ENCODE results near the gene CAND2.

CAND2 gene

DNA sequence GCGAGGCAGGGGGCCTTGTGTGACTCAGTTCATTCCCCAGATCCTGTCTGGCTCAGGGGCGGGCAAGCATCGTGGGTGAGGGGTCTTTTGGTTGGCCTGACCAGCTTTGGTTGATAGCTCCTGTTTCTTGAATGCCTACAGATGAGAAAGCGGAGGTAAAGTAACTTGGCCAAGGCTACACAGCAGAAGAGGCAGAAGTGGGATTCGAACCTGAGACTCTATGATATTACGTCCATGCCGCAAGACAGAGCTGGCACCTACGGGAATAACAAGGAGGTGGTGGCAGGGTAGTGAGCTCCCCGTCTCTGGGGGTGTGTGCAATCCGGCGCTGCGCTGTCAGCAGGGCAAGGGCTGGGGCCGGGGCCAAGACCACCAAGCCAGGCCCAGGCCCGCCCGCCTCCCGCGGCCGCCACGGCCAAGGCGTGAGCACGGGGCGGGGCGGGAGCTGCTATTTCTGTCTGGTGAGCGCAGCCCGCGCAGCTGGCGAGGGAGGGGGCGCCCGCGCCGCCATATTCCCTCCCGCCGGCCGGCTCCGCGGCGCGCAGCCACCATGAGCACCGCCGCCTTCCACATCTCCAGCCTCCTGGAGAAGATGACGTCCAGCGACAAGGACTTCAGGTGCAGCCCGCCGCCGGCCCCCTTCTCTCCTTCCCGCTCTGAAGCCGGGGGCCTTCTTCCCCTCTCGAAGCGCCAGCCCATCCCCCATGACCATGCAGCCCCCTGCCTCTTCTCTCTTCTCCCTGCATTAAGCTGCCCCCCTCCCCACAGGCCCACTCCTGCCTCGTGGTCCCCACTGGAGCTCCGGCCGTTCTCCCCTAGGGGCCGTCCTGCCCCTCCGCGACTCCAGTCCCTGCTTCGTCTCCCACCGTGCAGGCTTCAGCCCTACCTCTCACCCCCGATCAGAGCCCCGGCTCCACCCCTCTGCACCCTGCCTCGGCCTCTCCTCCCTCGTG is at the start of gene CAND2:
TSS of gene CAND2 (plus strand) at position 510 of the 953 bp plus-strand sequence. CDS start at position 551, 41 bp downstream.
- peak; percentile 35 to 88 (median 74) for DNase-seq
- intact Hi-C loops (cut with DNase I) = no loop called here

DNA sequence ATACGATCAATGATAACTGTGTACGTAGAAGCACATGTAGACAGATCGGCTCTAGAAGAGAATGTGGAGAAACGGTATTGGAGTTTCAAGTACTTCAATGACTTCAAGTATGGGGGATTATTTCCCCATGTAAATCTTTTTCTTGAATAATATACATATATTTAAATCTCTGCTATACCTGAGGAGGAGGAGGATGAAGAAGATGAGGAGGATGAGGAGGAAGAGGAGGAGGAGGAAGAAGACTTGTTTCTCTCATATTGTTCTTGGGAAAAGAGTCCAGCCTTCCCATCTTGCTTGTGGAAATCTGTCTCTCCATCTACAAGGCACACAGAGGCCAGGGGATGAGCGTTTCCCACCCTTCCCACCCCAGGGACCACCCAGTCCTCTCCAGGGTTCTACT is 48.0 kb upstream of the CAND2 start:
- intact Hi-C loops (cut with DNase I) = no loop called here
- DNase-seq = no peak

DNA sequence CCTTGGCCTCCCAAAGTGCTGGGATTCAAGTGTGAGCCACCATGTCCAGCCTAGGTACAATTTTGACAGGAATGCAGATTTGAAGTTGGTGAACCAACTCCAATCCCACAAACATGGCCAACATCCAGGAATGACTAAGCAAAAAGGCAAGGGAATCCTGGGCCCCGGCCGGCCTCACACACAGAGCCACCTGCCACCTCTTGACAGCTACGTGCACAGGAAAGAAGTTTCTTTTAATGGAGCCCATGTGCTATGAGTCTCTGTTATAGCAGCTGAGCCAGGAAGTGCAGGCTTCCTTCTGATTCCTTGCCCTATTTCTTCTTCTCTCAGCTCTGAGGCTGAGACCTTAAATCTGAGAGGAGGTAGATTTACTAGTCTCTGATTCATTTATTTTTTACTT is 46.3 kb upstream of the CAND2 start:
- intact Hi-C loops (cut with DNase I) = no loop called here
- peak in 1 of 42 donors; percentile 42 for DNase-seq

DNA sequence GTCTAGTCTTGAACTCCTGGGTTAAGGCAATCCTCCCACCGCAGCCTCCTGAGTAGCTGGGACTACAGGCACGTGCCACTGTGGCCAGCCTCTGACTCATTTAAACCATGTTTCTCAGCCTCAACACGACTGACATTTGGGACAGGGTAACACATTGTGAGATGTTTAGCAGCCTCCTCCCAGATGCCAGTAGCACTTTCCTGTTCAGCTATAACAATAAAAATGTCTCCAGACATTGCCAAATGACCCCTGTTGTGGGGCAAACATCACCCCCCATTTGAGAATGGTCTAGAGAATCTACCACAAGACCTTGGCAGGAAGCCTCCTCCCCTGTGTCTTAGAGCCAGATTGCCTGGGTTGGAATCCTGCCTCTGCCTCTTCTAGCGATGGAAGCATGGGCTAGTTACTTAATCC is 45.8 kb upstream of the CAND2 start:
- intact Hi-C loops (cut with DNase I) = no loop called here
- DNase-seq = no peak

DNA sequence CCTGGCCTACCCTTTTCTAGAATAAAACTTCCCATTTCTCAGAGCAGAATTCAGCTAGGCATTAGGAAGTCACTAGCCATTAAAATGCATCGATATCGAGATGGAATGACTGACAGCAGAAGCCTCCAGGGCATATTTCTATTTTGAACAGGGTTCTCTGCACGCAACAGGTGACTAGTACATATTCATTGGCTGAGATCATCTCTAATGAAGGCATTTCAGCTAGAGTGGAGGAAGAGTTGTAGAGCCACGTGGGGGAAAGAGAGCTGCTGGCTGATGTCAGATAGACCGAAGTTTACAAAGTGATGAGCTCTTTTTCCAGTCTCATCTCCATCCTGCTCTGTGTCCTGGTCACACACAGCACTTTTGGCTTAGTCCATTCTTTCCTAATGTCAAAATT is 44.9 kb upstream of the CAND2 start:
- intact Hi-C loops (cut with DNase I) = no loop called here
- no peak for DNase-seq

DNA sequence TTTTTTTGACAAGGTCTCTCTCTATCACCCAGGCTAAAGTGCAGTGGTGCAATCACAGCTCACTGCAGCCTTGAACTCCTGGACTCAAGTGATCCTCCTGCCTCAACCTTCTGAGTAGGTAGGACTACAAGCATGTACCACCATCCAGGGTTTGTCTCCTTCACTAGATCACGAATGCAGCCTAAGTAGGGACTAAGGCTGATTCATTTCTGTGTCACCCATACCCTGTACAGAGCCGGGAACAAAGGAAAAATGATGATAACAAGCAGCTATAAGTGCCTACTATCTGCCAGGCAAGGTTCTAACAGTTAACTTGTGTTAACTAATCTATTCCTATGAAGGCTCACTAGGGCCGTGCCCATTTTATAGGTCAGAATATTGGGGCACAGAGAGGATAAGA is 44.4 kb upstream of the CAND2 start:
- no peak for DNase-seq
- intact Hi-C loops (cut with DNase I) = no loop called here

DNA sequence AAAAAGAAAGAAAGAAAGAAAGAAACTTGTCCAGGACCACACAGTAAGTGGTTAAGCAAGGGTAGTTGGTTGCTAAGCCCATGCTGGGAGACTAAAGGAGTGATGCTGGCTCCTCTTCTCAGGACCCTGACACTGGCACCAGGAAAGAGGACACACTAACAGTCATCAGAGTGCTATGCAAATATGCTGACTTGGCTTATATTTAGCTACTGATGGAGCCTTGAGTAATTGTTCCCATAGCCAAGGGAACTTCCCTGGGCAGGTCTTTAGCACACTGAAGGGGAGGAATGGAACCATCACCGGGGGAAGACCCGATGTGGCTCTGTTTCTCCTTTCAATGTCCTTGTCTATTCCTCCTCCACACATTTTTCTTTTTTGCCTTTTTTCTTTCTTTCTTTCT is 43.7 kb upstream of the CAND2 start:
- intact Hi-C loops (cut with DNase I) = no loop called here
- no peak for DNase-seq

DNA sequence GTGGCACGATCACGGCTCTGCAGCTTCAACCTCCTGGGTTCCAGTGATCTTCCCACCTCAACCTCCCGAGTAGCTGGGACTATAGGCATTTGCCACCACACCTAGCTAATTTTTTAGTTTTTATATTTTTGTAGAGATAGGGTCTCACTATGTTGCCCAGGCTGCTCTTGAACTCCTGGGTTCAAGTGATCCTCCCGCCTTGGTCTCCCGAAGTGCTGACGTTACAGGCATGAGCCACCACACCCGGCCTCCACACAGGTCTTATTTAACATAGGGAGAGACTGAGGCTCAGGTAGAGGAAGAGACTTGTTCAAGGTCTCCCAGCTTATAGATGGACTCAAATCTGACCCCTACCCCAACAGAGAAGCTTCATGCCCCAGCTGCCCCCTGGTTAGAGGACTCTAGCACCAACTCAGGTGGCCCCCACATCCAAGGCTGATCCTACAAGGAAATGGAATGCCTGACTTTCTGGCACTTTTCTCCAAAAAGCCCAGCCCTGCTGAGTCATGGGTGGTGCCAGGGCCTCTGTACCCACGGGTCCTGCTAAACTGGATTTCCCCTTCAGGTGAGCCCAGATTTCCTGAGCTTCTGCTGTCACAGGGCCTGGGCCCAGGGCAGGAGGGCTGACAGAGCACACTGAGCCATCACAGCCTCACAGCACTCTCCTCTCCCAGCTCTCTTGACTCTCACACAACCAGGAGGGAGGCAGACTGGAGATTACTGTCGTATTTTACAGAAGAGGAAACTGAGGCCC is 43.0 kb upstream of the CAND2 start:
- DNase-seq = no peak
- intact Hi-C loops (cut with DNase I) = no loop called here

DNA sequence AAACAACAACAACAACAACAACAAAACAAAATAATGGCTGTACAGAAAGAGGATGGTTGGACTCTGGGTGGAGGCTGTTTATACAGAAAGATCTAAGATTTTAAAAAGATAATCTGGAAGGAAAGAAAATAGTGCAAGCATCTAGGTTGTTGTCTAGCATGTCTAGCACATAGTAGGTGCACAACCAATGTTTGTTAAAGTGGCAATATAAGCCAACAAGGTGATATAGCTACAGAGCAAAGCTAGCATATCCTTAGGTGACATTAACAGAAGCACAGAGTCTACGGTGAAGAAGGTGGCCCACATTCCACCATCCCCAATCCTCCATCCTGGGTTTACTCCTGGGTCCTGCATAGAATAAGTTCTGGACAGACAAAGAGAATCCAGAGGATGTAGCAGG is 42.2 kb upstream of the CAND2 start:
- intact Hi-C loops (cut with DNase I) = no loop called here
- DNase-seq = no peak

DNA sequence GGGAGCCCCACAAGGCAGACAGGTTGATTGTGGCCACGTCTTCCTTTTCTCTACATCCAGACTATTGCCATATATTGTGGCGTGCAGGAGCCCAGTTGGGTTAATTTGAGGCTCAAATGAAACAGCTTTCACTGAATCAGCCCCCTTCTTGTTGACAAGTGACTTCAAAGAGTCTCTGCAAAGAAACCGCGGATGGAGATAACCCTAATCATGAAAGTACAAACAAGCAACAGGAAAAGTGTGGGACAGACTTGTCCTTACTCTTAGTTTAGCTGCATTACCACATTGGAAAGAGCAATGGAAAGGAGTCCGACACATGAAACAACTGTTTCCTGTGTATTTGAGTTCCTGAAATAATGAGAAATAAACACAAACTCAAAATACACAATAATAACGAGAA is 40.7 kb upstream of the CAND2 start:
- DNase-seq = no peak
- intact Hi-C loops (cut with DNase I) = no loop called here

DNA sequence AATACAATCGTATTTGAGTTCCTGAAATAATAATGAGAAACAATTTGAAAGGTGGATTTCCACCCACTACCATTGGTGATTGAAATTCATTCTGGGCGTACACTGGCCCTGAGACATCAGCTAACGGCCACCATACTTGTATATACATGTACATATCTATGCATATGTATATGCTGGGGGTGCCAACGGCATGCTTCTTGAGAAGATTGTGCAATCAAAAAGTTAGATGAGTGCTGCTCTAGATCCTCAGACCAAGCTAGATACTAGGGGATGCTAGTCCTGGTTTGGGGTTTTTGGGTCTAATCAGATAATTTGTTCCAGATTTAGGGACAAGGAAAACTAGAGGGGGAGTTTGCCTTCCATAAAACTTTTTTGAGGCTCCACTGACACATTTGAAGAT is 40.3 kb upstream of the CAND2 start:
- intact Hi-C loops (cut with DNase I) = no loop called here
- no peak for DNase-seq

DNA sequence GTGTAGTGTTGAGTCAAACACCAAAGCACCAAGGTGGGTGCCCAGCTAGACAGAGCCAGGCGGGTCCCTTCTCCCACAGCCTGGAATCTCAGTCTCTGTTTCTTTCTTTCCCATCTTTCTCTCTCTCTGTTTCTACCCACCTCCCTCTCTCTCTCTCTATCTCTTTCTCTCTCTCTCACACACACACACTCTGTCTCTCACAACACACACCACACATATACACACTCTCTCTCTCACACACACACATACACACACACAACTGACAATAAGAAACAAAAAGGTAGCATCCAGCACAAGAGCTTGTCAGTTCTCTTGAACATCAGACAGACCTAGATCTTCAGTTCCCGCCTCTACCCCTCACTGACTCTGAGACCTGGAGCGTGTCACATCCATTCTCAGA is 39.8 kb upstream of the CAND2 start:
- intact Hi-C loops (cut with DNase I) = no loop called here
- DNase-seq = no peak

DNA sequence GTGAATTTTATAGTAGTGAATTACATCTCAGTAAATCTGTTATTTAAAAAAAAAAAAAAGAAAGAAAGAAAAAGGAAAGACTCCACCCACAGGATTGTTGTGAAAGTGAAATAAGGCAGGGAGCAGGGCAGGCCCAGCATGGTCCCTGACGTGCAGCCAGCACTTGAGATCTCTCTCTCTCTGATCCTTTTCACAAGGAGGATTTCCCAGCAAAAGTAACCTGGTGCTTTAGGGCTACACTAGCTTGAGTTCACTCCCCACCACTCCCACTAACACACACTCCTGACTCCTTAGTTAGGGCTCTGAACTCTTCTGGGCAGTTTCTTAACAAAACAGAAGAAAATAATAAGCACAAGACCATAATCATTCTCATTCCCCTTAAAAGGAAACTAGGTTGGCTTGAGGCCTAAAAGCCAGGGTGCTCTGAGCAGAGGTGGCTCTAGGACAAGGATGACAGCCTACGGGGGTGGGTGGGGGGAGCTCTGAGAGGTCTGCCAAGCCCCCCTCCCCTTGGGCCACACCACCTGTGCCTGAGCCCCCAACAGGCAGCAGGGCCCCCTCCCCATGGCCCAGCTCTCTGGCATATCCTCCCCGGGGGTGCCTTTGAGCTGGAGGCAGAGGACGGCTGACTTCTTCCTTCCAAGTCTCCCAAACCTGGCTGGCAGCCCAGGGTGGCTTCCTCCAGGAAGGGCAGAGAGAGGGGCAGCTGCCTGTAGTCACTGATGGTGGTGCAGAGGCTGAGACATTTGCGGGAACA is 38.3 kb upstream of the CAND2 start:
- DNase-seq = no peak
- intact Hi-C loops (cut with DNase I) = no loop called here

DNA sequence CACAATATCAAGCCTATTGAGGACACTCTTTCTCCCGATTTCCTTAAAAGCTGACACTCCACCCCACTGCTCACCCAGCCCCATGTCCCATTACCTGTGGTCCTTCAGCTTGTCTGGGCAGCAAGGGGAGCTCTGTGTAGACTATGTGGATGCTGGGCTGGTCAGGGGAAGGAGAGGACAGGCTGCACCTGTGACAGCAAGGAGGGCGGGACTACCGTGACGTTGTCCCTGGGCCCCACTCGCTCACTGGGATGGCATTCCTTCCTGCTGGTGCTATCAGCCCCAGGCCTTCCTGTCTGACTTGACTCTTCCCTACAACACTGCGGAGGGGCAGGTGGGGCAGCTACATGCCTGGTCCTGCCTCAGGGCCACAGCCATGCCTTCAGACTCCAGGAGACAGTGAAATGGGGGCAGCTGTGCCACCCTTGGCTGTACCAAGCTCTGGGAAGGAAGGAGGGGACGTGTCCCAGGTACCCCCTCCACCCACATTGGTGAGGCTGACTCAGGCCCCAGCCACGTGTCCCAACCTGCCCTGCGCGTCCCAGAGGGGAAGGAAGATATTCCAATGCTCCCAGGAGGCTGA is 37.3 kb upstream of the CAND2 start, which contains the start of gene TMEM40:
TSS of gene TMEM40 (minus strand) at position 163 of the 583 bp plus-strand sequence. CDS start 9,427 bp downstream, outside the sequence.
- intact Hi-C loops (cut with DNase I) = no loop called here
- no peak for DNase-seq

DNA sequence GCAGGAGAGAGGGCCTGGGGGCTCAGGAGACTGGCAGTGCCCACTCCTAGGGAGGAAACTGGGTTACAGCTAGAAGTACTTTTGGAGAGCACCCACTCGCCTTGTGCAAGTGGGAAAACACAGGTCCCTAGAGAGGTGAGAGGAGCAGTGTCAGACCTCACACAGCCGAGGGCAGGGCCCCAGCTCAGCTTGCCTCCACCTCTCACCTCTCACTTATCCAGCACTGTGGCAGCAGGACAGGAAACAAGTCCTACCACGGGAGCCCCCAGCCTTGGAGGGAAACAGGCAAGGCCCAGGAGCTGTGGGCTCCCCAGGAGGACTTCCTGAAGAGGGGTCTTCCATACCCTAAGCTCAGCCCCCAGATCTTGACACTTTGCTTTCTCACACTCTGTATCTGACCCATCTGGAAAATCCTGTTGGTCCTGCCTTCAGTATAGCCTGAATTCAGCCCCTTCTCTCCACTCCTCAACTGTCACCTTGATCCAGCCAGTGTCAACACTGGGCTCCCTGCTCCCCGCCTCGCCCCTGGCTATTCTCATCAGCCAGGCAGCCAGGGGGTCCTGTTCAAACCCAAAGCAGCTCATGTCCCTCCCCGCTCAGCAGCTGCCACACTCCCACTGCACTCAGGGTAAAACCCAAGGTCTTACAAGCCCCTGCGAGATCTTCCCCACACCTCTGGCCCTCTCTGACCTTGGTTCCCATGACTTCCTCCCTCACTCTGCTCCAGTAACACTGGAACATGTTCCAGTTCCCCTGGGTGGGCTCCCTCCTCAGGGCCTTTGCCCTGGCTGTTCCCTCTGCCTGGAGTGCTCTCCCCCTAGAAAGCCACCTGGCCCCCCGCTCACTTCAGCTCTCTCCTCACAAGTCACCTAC is 36.6 kb upstream of the CAND2 start:
- DNase-seq = no peak
- intact Hi-C loops (cut with DNase I) = no loop called here

DNA sequence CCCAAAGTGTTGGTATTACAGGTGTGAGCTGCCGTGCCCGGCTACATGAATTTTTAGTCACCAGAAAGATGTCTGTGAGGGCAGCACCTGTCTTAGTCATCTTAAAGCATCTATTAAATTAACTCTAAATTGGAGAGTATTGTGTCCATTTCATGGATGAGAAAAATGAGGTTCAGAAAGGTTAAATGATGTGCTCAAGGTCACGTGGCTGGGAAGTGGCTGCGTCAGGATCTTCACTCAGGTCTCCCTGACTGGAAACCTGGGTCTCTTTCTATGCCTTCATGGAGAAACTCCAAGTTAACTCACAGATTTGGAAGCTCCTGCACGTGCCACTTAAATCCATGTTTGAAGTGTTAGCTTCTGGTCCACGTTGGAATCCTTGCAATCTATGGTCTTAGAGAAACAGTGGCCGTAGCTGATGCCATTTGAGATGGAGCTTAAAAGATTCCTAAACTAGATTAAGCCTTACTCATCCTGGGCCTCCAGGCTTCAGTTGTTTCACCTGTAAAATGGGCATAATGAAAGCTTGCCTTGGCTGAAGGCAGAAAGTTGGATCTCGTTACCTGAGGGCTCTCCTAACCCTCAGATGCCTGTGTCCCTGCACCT is 32.2 kb upstream of the CAND2 start:
- no peak for DNase-seq
- intact Hi-C loops (cut with DNase I) = no loop called here

DNA sequence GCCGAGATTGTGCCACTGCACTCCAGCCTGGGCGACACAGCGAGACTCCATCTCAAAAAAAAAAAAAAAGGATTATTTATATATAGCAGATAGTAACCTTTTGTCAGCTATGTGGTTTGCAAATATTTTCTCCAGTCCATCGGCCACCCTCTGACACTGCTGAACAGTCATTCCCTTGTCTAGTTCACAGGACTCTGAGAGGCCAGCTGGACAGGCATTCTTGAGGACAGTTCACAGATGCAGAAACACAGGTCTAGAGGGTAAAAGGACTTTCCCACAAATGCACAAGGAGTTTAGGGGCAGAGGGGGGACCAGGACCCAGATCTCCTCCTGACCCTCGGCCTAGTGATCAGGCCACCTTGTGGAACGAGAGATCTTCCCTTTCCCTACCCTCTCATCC is 29.9 kb upstream of the CAND2 start:
- DNase-seq = no peak
- intact Hi-C loops (cut with DNase I) = no loop called here

Measured in head of caudate nucleus (tissue), 42 donors.